Activated T-cell treated with anti-CD3 and anti-CD28 coated beads, Interleukin-2, amount 50 U/mL, for 4 hours (primary cell): Measurements from ENCODE around the gene SMARCA2. TPM values are rescaled to one million over a fixed set of nuclear protein-coding genes. Genes with fewer than 3 reads are reported as not detected.

Source experiments
- ATAC-seq, 2 donors: fragments of 200-7000 bp; cut with Tn5 transposase; one replicate each; pipeline ENCODE4 v1.10.0; 2021
- DNase-seq: peaks from one replicate; pipeline ENCODE4 v3.0.0-alpha.2; 2020
- H3K27me3 Mint-ChIP-seq: one replicate; pipeline ENCODE4 v1.8.0; 2021; ENCODE audit warnings: low read depth, mixed read lengths
- H3K36me3 Mint-ChIP-seq: one replicate; pipeline ENCODE4 v1.8.0; 2022; ENCODE audit warnings: mixed read lengths; ENCODE audit not compliant: insufficient read depth
- H3K4me1 Mint-ChIP-seq: one replicate; pipeline ENCODE4 v1.8.0; 2021; ENCODE audit warnings: low read depth, mixed read lengths
- H3K4me3 Mint-ChIP-seq: one replicate; pipeline ENCODE4 v1.8.0; 2021; ENCODE audit warnings: mild to moderate bottlenecking, moderate library complexity, mixed read lengths
- H3K9me3 Mint-ChIP-seq: one replicate; pipeline ENCODE4 v1.8.0; 2021; ENCODE audit warnings: mixed read lengths
- total RNA-seq, 3 donors: library from RNA; stranded (reverse); gene quantifications; one replicate each; pipeline ENCODE4 v1.2.1, GENCODE V29; 2021

The SMARCA2 gene
- total RNA-seq, 3 donors from 2014 or later, result 65.4 to 120 (median 93.5) TPM

DNA sequence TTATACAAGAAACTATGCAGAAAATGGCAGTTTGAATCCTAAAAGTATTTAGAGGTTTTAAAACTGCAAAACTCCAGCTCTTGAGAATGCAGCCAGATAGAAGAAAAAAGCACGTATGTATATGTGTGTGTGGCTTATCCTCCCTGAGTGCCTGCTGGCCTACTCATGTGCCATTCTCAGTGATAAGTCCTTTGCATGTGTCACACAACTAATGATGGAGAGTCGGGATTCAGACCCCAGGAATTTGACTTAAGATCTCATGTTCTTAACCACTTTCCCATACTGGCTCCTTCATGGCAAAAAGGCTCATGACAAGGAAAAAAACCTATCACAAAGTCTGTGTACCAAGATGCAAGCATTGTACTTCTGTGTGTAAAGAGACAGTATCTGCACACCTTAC lies 26.6 kb downstream of the SMARCA2 start:
- DNase-seq (no peak), ATAC-seq (no peak)
- Mint-ChIP-seq H3K4me1 (peaks cover 40% of the 10 kb centered on the region), H3K27me3 (no peaks in the 10 kb centered on the region), H3K36me3 (peaks cover 57% of the 10 kb centered on the region), H3K9me3 (no peaks in the 10 kb centered on the region), H3K4me3 (no peak overlapping the region)

DNA sequence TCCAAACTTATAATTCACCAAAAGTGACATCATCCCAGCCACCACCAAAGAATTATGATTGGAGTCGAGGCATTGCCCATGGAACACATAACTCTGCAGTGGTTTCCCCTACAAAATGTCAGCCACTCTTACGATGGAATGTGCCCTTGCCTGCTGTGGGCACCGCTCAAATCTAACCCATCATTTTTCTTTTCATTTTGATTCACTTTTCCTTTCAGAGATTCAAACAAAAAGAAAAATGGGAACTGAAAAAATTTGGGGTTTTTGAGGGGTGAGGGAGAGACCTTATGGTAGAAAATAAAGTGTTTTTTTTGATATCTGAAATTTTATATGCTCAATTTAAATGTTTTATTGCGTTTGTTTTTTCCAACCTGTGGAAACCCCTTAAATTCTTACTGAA lies 28.1 kb downstream of the SMARCA2 start:
- no peaks in the 10 kb centered on the region for H3K27me3 Mint-ChIP-seq
- H3K9me3 Mint-ChIP-seq, result no peaks in the 10 kb centered on the region
- H3K4me1 Mint-ChIP-seq, result peaks cover 38% of the 10 kb centered on the region
- H3K36me3 Mint-ChIP-seq, result peaks cover 59% of the 10 kb centered on the region
- no peak for ATAC-seq
- no peak overlapping the region for H3K4me3 Mint-ChIP-seq
- no peak for DNase-seq

DNA sequence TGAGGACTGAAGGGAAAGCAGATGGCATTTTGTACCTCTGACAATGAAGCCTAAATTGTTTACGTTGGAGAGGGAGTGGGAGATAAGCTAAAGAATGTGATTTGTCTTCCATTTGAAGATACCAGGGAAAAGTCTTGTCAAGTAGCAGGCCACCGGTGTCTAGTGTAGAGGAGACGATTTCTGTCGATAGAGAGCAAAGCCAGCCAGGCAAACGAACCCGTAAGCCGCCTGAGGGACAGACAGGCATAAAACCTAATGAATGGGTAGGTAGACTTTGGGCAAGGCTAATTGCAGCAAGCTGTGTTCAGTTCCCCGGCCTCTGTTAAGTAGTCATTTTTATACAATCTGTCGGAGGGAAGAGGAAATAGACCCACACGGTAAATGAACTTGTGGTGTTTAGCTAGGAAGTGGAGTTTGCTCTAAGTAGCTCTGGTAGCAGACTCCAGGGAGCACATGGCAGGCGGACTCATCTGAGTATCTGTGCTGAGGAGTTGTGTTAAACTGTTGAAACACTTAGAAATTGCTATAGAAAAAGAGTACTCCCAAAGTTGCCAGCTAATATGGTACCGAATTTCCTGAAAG lies 28.8 kb downstream of the SMARCA2 start:
- peak in 1 of 2 donors; percentile 48 for ATAC-seq
- peaks cover 57% of the 10 kb centered on the region for H3K36me3 Mint-ChIP-seq
- H3K4me1 Mint-ChIP-seq, result peaks cover 44% of the 10 kb centered on the region
- no peak for DNase-seq
- H3K27me3 Mint-ChIP-seq, result no peaks in the 10 kb centered on the region
- no peak overlapping the region for H3K4me3 Mint-ChIP-seq
- no peaks in the 10 kb centered on the region for H3K9me3 Mint-ChIP-seq

DNA sequence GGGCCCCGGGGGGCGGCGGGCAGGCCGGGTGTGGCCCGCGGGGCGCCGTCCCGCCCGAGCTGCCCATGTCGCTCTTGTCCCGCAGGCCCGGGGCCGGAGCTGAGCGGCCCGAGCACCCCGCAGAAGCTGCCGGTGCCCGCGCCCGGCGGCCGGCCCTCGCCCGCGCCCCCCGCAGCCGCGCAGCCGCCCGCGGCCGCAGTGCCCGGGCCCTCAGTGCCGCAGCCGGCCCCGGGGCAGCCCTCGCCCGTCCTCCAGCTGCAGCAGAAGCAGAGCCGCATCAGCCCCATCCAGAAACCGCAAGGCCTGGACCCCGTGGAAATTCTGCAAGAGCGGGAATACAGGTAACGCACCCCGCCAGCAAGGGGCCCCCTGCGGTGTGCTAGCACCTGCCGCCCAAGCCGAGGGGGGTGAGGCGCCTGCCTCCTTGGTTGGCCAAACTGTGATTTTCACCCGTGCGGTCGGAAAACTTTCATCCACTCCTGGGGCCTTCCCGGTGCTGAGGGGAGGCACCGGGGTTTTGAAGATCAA lies 32.1 kb downstream of the SMARCA2 start:
- peak in 1 of 2 donors; percentile 41 for ATAC-seq
- no peak for DNase-seq
- peaks cover 58% of the 10 kb centered on the region for H3K4me1 Mint-ChIP-seq
- peaks cover 42% of the 10 kb centered on the region for H3K36me3 Mint-ChIP-seq
- H3K27me3 Mint-ChIP-seq, result no peaks in the 10 kb centered on the region
- no peak overlapping the region for H3K4me3 Mint-ChIP-seq
- H3K9me3 Mint-ChIP-seq, result no peaks in the 10 kb centered on the region

DNA sequence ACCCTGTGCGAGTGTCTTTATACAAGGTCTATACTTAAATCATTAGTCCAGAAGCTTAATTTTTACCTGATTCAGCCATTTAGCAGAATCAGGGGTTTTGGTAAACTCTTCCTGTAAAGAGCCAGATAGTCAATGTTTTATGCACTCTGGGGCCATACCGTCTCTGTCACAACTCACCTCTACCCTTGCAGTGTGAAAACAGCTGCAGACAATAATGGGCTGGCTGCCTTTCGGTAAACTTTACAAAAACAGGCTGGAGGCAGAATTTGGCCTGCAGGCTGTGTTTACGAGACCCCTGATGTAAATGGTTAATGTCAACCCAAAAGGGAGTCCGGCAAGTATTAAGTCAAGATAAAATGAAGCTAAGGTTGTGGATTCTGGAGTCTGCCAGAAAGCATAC lies 32.8 kb downstream of the SMARCA2 start:
- no peak for DNase-seq
- no peak for ATAC-seq
- Mint-ChIP-seq H3K4me1 (peaks cover 60% of the 10 kb centered on the region), H3K36me3 (peaks cover 41% of the 10 kb centered on the region), H3K4me3 (no peak overlapping the region), H3K27me3 (no peaks in the 10 kb centered on the region), H3K9me3 (no peaks in the 10 kb centered on the region)

DNA sequence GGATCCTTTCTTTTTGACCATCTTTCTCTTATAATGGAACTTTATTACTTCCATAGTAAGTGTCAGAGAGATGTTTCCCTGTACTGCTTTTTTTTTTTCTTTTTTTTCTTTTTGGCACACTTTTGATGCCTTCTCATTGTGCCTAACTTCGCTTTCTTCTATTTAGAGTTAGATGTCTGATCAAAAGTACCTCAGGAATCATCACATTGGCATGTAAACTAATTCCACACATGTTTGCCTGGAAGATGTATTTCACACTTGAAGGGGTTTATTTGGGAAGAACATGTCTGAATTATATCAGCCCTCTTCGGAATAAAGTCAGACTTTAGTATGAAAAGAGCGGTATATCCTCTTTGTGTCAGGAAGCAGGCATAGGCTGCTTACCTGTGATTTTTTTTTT lies 35.1 kb downstream of the SMARCA2 start:
- H3K36me3 Mint-ChIP-seq, result peaks cover 27% of the 10 kb centered on the region
- H3K27me3 Mint-ChIP-seq, result no peaks in the 10 kb centered on the region
- peaks cover 60% of the 10 kb centered on the region for H3K4me1 Mint-ChIP-seq
- DNase-seq (no peak), ATAC-seq (no peak)
- H3K9me3 Mint-ChIP-seq, result no peaks in the 10 kb centered on the region
- H3K4me3 Mint-ChIP-seq, result no peak overlapping the region

DNA sequence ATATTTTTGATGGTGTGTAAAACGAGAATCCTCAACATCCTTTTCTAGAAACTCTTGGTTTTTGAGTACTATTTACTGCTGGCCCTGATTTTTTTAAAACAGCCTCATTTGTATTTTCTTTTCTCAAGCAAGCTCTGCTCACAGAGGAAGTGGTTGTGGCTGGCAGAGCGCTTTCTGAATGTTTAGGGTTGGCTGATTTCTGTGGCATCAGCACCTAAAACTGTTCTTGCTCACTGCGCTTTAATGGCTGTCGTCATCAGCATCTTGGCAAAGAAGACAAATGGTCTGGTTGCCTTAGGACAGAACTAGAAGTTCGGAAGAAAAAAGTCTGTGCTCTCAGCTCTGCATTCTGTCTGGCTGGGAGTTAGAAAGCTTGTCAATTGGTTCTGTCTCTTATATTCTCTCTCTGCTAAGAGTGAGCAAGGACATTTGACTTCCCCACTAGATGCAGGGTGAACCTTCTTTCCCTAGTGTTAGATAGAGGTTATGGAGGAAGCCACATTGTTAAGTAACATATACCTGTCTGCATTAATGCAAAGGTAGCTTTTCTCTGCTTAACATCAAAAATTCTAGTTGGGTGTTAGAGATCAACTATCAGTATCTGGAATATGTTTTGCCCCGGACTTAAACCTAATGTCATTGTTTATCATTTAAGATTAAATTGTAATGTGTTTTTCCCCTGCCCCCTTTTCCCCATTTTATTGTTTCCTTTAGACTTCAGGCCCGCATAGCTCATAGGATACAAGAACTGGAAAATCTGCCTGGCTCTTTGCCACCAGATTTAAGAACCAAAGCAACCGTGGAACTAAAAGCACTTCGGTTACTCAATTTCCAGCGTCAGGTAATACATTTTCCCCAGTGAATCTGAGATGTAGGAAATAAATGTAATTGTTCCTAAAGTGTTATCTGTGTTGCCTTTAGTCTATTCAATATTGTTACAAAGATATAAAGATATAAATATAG lies 39.0 kb downstream of the SMARCA2 start:
- H3K36me3 Mint-ChIP-seq, result peaks cover 24% of the 10 kb centered on the region
- peak overlapping the region; percentile 46 for H3K4me3 Mint-ChIP-seq
- H3K4me1 Mint-ChIP-seq, result peaks cover 56% of the 10 kb centered on the region

DNA sequence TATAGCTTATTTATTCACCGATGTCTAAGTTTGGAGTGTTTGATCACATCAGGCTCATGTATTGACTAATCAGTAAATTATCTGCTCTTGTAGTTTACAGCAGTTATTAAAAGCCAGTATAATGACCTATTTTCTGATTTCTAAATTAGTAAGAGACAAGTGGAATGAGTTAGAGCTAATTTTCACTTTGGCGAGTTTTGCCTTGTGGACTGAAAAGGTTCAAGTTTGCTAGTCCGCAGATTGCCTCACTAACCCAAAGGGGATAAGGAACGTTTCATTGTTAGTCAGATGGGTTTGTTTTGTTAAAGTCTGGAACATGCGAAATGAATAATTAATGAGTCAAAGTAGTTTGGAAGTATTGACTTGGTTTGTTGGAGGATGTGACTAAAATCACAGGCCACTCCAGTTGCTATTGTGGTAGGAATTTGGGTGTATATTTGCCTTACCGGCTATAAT lies 40.1 kb downstream of the SMARCA2 start:
- H3K27me3 Mint-ChIP-seq, result no peaks in the 10 kb centered on the region
- peaks cover 59% of the 10 kb centered on the region for H3K4me1 Mint-ChIP-seq
- DNase-seq, result no peak
- H3K4me3 Mint-ChIP-seq, result no peak overlapping the region
- ATAC-seq, result peak; percentile 57 to 64
- H3K36me3 Mint-ChIP-seq, result peaks cover 33% of the 10 kb centered on the region
- H3K9me3 Mint-ChIP-seq, result no peaks in the 10 kb centered on the region

More for the DNA sequence above, 39.0 kb downstream of the SMARCA2 start:
- ATAC-seq (peak; percentile 87 to 88), DNase-seq (peak; percentile 38)
- no peaks in the 10 kb centered on the region for H3K27me3 Mint-ChIP-seq
- no peaks in the 10 kb centered on the region for H3K9me3 Mint-ChIP-seq

DNA sequence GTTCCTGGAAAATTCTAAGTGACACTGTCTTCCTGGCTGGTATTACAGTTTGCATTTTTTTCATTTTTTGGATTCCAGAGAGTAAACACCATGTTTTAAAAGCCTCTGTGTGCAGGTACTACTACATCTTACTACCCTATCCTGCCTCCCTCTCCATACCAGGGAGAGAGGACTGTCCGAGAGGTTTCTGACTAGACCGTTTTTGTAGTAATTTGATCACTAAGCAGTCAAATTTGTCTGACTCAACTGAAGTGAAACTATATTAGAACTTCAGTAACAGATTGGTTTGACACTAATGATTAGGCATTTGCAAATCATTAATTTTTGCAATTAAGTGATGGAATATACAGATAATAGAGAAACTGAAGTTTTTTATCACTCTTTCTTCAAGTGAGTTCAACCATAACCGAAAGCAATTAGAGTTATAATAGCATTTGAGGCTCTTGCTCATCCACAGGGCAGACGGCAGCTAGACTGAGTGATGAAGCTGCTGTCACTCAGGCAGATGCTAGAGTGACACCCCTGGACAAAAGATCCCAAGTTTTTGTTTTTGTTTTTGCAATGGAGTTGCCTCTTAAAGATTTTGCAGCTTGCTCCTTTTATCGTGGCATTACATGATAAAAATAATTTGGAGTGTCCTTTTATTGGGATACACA lies 44.3 kb downstream of the SMARCA2 start:
- H3K4me3 Mint-ChIP-seq, result no peak overlapping the region
- peaks cover 26% of the 10 kb centered on the region for H3K4me1 Mint-ChIP-seq
- DNase-seq (no peak), ATAC-seq (no peak)
- H3K27me3 Mint-ChIP-seq, result no peaks in the 10 kb centered on the region
- H3K36me3 Mint-ChIP-seq, result peaks cover 47% of the 10 kb centered on the region
- no peaks in the 10 kb centered on the region for H3K9me3 Mint-ChIP-seq

DNA sequence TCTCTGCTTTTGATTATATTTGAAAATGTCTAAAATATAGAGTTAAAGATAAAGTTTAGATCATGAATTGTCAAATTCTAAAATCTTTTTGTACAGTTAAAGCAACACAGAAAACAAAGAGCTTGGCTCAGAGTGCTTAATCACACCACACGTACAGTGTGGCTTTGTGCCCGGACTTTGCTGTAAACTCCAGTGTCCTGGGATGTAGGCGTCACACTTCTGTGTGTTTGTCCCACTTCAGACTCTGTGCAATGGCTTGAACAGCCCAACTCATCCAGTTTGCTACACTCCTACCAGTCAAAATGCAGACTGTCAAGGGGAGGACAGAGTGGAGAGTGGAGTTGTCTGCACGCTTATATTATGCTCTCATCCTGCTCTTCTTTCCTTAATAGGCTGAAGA lies 45.3 kb downstream of the SMARCA2 start:
- H3K4me1 Mint-ChIP-seq, result peaks cover 21% of the 10 kb centered on the region

DNA sequence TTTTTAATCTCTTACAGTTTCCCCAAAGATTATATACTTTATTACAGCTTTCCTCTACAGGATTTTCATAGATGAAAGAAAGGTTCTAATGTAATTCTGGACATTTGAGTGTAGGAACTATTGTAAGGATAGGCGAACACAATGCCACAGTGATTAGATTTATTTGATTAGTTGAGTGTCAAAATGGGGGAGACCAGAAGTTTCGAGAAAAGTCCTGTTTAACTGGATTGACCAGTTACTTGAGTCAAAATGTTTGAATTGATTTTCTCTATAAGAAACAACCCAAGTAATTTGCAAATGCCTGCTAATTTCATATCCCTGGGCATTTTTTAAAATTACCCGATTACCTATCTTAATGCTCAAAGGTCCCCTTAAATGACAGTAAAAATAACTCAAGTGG lies 50.6 kb downstream of the SMARCA2 start:
- no peak for ATAC-seq
- H3K36me3 Mint-ChIP-seq, result peaks cover 37% of the 10 kb centered on the region
- H3K4me3 Mint-ChIP-seq, result no peak overlapping the region
- H3K4me1 Mint-ChIP-seq, result peaks cover 17% of the 10 kb centered on the region
- no peaks in the 10 kb centered on the region for H3K9me3 Mint-ChIP-seq
- DNase-seq, result no peak
- no peaks in the 10 kb centered on the region for H3K27me3 Mint-ChIP-seq

More for the DNA sequence above, 45.3 kb downstream of the SMARCA2 start:
- Mint-ChIP-seq H3K36me3 (peaks cover 50% of the 10 kb centered on the region), H3K4me3 (no peak overlapping the region), H3K9me3 (no peaks in the 10 kb centered on the region), H3K27me3 (no peaks in the 10 kb centered on the region)
- DNase-seq, result no peak
- no peak for ATAC-seq

DNA sequence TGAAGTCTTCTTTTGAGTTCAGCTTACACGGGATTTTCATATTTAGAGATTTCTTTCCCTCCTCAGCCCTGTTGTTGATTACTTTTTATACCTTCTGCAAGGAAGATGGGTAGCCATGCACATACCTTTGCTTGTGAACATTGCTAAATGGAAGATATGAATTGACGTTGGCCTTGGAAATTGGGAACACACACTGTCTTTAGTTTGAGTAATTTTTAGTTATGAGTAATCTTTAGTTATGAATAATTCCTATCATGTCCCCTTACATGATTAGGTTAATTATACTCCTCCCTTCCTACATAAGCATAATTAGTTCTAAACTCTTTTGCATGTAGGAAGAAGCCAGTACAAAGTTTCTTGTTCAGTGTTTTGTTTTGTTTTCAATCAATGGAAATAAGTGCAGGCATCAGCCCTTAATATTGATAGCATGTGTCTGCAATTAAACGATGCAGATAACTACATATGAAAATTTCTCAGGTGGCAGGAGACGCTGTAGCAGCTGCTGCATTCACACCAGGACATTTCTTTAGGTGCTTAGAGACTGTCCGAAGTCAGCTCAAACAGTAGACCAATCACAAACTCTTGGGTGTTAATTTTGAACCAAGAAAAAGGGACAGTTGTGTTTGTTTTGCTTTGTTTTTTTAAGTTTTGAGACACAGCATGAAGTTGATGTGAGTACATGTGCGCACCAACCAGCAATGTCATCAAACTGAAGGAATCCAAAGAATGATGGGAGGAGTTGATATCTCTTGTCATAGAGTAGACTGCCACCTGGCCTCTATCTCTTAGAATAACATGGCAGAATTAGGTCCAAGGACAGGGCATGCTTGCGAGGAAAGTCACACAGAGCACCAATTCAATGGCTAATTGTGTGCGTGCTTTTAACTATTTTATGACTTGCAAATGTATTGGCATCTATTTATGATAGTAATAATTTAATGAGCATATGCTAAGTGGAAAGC lies 51.4 kb downstream of the SMARCA2 start:
- Mint-ChIP-seq H3K4me3 (no peak overlapping the region), H3K27me3 (no peaks in the 10 kb centered on the region), H3K36me3 (peaks cover 35% of the 10 kb centered on the region), H3K4me1 (peaks cover 17% of the 10 kb centered on the region), H3K9me3 (no peaks in the 10 kb centered on the region)
- DNase-seq (no peak), ATAC-seq (peak; percentile 69 to 71)

DNA sequence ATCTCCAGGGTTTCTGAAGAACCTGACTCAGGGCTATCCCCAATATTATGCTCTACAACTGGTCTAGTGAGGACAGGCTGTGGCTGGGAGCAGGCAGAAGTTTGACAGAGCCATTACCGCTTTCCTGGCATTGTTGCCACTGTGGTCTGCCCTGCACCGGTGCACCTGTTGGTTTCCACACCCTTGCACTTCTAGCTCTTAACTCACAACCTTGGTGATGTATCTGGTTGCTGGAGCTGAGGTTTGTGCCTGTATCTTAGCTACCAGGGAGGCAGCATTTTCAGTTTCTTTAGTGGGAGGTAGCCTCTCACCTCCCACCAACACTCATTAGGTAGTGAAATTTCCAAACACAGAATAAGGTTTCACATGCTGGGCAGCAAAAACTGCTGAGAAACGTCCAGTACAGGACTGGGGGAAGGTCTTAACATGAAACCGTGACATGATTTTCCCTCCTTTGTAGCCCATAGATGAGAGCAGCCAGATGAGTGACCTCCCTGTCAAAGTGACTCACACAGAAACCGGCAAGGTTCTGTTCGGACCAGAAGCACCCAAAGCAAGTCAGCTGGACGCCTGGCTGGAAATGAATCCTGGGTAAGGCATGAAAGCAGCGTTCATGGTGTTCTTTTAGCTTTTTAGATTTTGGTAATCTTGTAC lies 57.7 kb downstream of the SMARCA2 start:
- Mint-ChIP-seq H3K27me3 (no peaks in the 10 kb centered on the region), H3K9me3 (no peaks in the 10 kb centered on the region), H3K36me3 (peaks cover 53% of the 10 kb centered on the region), H3K4me1 (peaks cover 17% of the 10 kb centered on the region), H3K4me3 (no peak overlapping the region)
- ATAC-seq, result peak in 1 of 2 donors; percentile 78
- DNase-seq, result no peak
